Astrocyte (in vitro differentiated cells and primary cell): ENCODE data around the gene STRN4.

Experiments used
- EZH2 ChIP-seq: IDR thresholded peaks from 2 replicates; pipeline ENCODE4 v1.6.1; 2012; ENCODE audit warnings: mild to moderate bottlenecking, low read length, inconsistent platforms; ENCODE audit not compliant: insufficient read depth
- TF ChIP-seq, protein P1 (sequence below): IDR thresholded peaks from 2 replicates; pipeline ENCODE4 v1.5.1; 2011; ENCODE audit warnings: low read depth, mild to moderate bottlenecking, inconsistent platforms, low read length, moderate library complexity; ENCODE audit not compliant: insufficient read depth

DNA sequence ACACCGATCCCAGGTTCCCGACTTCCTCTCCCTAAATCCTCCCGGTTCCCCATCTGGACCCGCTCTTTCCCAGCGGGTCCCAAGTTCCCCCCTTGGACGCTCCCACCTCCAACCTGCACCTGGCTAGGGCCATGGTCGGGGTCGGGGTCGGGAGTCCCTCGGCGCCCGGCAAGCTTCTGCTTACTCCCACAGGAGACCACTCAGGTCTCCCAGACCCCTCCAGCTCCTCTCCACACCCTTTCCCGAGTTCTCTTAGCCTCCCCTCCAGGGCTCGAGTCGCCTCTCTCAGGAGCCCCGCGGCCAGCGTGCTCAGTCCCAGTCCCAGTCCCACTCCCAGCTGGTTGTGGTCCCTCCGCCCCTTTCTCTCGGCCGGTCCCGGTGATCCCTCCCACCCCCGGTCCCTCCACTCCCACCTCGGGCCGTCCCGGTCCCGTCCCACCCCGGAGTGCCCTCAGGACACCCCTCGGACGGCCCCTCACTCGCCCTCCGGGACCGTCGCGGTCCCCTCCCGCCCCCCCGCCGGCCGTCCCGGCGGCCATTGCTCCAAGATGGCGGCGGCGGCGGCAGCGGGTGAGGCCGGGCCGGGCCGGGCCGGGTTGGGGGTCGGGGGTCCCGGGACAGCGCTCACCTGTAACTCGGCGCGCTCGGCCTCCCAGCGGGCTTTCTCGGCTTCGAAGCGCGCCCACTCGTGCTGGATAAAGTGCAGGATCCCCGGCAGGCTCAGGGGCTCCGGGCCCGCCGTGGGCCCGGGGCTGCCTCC is 549 bp downstream of the STRN4 start, which contains the start of gene FKRP:
- no peak for TF ChIP-seq EZH2
- TF ChIP-seq, protein P1, sequence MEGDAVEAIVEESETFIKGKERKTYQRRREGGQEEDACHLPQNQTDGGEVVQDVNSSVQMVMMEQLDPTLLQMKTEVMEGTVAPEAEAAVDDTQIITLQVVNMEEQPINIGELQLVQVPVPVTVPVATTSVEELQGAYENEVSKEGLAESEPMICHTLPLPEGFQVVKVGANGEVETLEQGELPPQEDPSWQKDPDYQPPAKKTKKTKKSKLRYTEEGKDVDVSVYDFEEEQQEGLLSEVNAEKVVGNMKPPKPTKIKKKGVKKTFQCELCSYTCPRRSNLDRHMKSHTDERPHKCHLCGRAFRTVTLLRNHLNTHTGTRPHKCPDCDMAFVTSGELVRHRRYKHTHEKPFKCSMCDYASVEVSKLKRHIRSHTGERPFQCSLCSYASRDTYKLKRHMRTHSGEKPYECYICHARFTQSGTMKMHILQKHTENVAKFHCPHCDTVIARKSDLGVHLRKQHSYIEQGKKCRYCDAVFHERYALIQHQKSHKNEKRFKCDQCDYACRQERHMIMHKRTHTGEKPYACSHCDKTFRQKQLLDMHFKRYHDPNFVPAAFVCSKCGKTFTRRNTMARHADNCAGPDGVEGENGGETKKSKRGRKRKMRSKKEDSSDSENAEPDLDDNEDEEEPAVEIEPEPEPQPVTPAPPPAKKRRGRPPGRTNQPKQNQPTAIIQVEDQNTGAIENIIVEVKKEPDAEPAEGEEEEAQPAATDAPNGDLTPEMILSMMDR, result no peak
